Gastroesophageal sphincter (tissue), 3 donors: ENCODE data around the gene ANO7.

ENCODE experiments used
- CTCF ChIP-seq, 4 experiments: fragments of 200-600 bp in 2 of 4; fragments of 450-650 bp in 2 of 4; sonication (generic) in 1 of 4; IDR thresholded peaks; one replicate each; pipeline ENCODE4 v1.5.1; 2017 to 2019; ENCODE audit warnings: antibody characterized with exemption in 4 of 4, mild to moderate bottlenecking in 2 of 4, moderate library complexity in 2 of 4
- POLR2A ChIP-seq, 2 donors: fragments of 450-650 bp; IDR thresholded peaks; one replicate each; pipeline ENCODE4 v1.6.1; 2017; ENCODE audit warnings: antibody characterized with exemption in 2 of 2, mild to moderate bottlenecking in 2 of 2, moderate library complexity in 1 of 2
- POLR2AphosphoS5 ChIP-seq: sonication (generic); formaldehyde crosslinking; IDR thresholded peaks from one replicate; pipeline ENCODE4 v1.6.1; 2017; ENCODE audit warnings: antibody characterized with exemption

DNA sequence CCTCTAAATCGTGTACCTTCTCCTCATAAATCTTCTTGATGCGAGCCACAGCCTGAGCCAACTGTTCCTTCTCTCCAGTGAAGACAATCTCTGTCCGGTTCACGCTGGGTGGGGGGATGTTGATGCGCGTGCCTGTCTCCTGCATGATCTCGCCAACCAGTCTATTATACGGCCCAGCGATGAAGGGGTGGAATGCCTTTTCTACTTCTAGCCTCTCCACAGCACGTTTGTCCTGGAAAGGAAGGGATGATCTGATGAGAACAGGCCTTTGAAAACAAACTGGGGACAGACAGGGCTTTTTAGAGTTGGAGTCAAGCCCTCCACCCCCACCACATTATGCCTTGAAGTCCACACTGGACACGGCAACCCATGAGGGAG lies 67.7 kb downstream of the ANO7 start:
- TF ChIP-seq CTCF (IDR thresholded peaks at IDR 0.05) (no peak), POLR2A (IDR thresholded peaks at IDR 0.05) (no peak), POLR2AphosphoS5 (no peak)
